ENCODE data around the gene KRT9.
A peak's percentile ranks its signal among the peaks of the same experiment; 100 is the strongest.

The KRT9 gene

DNA sequence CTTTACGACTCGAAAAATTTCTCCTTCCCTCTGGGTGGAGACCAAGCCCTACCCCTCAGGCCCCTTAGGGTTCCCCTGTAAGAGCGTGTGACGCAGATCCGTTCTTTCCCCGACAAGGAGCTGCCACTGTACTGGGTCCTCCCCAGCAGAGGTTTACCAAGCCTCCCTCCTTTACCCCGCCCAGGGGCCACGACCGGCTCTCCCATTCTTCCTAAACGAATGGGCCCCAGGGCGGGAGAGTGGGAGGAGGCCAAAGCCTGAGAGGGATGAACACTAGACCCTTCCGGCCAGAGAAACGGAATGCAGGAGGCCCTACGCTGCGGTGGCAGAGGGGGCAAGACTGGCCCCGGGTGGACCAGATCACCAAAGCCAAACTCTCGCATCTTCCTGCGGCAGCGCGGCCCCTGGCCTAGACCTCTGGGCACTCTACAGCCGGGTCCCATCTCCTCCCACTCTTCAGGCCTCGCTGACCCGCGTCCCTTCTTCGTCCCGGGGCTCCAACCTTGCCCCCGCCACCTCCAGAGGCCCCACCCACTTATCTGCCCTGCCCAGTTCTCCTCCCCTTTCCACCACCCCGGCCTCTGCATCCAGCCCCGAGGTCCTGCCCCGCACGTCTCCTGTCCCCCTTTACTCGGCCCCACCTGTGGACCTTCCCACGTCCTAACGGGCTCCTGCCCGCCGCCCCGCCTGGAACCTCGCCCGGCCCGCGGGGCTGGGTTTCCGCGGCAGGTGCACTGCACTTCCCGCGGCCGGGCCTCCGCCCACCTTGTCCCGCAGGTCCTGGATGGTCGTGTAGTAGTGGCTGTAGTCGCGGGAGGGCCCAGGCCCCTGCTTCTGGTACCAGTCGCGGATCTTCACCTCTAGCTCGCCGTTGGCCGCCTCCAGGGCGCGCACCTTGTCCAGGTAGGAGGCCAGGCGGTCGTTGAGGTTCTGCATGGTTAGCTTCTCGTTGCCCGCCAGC is 44.5 kb downstream of the KRT9 start:
- no peak for DNase-seq (ENCODE audit: low spot score)

DNA sequence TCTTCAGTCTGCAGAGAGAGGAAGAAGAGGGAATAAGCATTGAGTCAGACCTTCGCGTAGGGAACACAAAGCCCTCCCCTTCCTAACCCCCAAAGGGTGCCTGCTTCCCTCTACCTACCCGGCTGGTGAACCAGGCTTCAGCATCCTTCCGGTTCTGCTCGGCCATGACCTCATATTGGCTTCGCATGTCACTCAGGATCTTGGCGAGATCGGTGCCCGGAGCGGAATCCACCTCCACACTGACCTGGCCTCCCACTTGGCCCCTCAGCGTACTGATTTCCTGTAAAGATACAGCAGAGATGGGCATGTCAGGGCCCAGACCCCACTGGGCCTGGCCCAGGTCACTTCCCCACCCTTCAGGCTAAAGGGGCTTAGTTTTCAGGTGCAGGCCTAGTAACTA is 47.6 kb downstream of the KRT9 start:
- DNase-seq (ENCODE audit: low spot score): no peak

DNA sequence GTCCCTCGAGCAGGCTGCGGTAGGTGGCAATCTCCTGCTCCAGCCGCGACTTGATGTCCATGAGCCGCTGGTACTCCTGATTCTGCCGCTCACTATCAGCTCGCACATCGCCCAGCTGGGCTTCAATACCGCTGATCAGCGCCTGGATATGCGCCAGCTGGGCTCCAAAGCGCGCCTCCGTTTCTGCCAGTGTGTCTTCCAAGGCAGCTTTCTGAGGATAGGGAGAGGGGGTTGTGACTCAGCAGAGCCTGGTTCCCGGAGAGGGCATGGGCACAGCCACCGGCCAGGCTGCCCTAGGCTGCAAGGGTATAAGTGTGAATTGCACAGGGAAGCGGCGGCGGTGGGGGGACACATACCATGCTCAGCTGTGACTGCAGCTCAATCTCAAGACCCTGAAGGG is 48.1 kb downstream of the KRT9 start:
- no peak for DNase-seq (ENCODE audit: low spot score)

DNA sequence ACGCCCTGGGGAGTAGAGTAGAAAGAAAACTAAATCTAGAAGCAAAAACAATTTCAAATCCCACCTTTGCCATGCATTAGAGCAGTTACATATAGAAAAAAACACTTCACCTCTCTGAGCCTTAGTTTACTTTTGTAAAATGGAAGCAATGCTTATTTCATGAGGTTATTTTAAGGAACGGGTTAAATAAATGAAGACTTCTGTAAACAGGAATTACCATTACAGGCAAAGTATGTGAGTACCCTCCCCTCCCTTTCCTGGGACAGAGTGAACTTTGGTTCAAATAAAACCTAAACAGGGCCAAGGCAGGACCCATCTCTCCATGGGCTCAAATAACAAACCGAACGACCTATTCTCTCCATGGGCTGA is 48.6 kb downstream of the KRT9 start:
- DNase-seq (ENCODE audit: low spot score): no peak

DNA sequence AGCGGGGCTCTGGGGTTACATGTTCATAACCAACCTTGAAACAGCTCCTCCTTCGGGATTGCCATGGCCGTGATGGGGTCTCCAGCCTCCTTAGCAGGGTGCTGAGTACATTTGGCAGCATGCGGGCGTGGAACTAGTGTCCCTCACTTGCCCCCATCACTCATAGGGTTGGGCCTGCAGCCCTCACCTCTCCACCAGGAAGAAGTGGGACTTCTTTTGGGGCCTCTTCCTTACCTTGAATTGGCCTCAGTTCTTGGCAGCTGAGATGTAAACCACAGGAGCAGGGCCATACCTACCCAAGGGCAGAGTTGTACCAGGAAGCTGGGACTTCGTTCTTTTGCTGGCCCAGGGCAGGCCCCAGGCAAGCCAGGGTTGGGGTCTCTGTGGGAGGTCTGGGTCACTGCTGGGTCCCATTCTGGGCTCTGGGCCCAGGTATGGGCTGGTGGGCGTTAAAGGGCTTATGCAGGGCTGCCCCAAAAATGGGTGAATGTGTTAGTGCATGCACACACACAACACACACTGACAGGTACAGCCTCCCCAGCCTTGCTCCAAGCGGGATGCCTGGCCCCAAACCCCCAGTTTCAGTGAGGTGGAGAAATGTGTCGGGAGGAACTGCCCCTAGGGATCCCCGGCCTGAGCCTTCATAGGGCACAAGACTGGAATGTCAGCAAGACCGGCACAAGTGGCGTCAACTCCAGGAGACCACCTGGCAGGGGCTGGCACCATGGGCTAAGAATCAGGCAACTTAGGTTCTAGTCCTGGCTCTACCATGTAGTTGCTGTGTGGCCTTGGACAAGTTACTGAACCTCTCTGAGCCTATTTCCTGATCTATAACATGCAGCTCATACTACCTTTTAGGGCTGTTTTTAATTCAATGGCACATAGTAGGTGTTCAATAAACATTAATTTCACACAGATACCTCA is 49.3 kb downstream of the KRT9 start:
- DNase-seq (ENCODE audit: low spot score): no peak

DNA sequence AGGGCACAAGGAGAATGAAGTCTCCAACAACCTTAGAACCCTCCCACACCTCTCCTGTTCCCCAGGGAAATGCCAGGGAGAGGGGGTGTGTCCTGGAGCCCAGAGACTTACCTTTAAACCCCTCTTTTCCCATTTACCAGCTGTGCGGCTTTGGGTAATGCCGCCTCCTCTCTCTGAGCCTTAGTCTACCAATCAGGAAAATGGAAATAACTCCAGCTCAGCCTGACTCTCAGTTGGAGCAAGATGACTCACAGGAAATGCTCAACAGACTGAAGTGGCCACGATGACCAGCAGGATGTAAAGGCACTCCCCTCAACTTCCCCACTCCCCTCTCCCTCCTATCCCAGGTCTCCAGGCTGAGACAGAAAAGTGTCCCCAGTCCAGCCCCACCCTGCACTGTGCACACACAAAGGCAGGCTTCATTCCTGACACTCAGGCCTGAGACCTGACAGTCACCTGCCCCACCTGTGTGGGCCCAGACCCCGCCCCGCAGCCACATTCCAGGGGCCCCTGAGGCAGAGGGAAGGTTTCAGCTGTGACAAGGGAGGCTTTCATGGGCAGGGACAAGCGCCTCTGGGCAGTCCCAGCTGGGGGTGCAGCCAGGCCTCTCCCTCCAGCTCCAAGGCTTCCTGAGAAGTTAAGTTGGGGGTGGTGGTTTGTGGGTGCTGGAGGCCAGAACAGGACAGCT is 50.1 kb downstream of the KRT9 start:
- DNase-seq (ENCODE audit: low spot score): peak; percentile 86

DNA sequence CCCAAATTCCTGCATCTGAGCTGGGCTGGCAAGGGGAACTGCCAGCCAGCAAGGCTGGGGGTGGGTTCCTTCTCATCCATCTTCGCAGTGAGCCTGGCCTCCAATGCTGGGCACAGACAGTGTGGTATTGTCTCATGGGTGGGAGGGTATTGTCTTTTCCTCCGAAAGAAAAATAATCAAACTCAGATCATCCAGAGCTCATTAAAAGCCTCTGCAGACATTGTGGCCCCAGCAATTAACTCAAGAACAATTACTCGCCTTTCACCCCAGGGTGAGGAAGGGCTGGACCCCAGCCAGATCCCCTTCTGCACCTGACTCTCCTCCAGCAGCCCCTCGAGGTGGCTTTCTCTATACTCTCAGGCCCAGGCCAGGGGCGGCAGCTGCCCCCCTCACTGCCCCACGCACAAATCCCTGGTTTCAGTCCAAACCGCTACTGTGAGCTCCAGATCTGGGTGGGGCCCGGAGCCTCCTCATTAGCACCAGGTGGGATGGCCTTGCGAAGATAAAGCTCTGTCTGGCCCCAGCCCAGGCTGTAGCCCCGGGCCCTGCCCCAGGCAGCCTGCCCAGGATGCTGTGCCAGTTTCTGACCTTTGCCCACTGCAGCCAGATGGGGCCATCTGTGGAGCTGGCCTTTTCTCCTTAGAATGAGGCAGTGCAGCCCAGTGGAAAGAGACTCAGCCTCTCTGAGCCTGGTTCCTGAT is 50.9 kb downstream of the KRT9 start:
- DNase-seq (ENCODE audit: low spot score): no peak

DNA sequence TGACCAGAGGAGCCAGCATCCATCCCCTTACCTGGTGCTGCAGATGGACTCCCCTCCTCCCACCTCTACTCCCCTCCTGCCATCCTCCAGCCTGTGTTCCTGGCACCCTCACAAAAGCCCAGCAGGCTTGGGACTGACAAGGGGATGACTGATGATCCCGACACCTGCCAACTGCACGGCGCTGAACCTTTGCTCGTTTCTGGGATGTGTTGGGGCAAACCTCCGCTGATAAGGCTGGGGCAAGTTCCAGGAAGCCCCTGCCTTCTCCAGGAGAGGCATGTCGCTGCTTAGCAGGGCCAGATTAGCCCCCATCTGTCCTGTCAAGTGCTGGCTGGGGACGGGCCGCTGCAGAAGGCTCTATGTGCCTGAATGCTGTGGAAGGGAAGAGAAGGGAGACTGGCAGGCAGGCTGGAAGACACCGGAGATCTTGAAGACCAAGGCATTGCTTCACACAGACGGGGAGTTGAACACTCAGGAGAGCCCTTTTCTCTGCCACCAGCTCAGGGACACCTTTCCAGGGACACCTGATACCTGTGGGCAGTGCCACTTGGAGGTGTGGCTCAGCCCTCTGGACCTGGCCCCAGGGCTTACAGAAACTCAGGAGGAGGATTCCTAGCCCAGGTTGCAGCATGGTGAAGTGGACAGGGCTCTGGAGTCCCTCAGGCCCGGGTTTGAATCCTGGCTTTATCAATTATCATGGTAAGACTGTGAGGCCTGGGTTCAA is 52.2 kb downstream of the KRT9 start:
- no peak for DNase-seq (ENCODE audit: low spot score)

DNA sequence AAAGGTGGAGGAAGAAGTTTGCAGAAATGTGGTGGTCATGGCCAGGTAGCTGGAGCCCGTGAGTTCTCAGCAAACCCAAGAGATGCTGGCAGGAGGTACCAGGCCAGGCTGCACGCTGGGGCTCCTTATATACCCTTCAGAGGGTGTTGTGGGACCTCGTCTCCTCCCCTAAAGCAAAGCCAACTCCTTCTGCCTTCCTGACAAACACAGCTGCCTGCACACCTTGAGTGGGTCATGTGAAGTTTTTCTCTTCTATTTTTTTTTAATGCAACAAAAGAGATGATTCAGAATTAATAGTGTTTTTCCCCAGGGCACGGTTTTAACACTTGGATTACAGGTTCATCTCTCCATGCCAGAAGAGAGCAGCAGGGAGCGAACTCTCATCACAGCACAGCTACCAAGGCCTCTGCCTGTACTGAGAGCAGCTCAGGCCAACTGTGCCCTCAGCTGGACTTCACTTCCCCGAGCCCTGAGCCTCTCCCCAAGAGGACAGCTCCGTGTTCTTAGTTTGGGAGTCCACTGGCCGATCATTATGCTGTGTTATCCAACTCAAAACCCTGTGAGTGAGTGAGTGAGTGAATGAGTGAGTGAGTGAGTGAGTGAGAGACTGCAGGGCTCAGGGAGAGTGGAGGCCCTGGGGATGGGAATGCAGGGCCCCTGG is 52.9 kb downstream of the KRT9 start, which contains the start of gene KRT15:
Gene KRT15 (minus strand): TSS at position 102 of the 661 bp plus-strand sequence. CDS start 63 bp downstream, at position 39.
- no peak for DNase-seq (ENCODE audit: low spot score)

DNA sequence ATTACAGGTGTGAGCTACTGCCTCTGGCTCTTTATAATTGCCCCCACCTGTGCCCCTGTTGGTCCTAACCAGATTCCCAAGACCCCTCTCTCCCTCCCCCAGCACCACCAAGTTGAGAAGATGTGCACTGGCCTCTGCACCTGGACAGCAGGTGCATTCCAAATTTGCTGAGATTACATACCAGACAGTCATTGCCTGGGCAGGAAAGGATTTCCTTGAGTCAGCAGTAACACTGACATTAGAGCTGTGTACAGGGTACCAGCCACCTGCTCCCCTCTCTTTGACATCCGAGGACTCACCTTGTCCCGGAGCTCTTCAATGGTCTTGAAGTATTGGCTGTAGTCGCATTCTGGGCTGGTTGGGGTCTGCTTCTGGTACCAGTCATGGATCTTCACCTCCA is 53.8 kb downstream of the KRT9 start:
- no peak for DNase-seq (ENCODE audit: low spot score)

DNA sequence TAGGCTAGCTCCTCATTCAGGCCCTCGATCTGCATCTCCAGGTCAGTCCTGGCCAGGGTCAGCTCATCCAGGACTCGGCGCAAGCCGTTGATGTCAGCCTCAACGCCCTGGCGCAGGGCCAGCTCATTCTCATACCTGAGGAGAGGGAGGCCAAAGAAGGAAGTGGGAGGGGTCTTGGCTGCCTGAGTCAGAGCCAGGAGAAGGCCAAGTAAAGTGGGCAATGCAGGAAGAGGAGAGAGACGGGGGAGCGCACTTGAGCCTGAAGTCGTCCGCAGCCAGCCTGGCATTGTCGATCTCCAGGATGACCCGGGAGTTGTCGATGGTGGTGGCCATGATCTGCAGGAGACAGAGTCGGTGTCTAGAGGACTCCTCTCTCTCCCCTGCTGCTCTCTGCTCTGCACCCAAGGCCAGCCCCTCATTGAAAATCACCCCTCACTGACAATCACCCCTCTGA is 55.0 kb downstream of the KRT9 start:
- no peak for DNase-seq (ENCODE audit: low spot score)

DNA sequence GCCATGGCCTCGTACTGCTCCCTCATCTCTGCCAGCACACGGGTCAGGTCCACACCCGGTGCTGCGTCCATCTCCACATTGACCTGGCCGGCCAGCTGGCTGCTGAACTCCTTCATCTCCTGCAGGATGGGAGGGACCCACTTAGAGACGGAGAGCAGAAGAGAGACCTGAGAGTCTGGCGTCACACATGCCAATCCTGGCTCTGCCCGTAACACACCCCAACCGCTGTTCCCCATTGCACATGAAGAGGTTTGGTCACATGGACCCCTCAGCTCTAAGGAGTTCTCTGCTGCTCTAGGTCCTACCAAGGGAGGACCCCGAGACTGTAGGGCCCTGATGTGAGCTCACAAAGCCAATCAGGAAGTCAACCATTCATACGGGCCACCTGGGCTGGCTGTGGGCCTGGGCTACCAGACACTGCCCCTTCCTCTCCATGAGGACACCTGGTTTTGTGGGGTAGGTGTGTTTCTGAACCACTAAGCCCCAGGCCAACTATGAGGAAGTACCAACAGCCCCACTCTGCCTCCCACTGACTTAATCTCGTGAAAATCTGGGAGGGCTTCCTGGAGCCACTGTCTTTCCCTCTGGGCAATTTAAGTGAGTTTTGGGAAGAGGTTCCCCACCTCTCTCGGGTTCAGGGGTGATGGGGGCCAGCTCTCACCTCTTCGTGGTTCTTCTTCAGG is 55.6 kb downstream of the KRT9 start:
- DNase-seq (ENCODE audit: low spot score): no peak
